Activated naive CD8-positive, alpha-beta T cell (primary cell): ENCODE measurements around the gene ZMYND8.
"Not testable (repeated sequence)": the region's sequence is repeated elsewhere in the genome, so short reads cannot be mapped to it uniquely, and the experiment has no call there.

Experiments
- H3K27ac Mint-ChIP-seq: one replicate; pipeline ENCODE4 v1.8.0; 2021; ENCODE audit warnings: mixed read lengths
- H3K27me3 Mint-ChIP-seq: one replicate; pipeline ENCODE4 v1.8.0; 2021; ENCODE audit warnings: mixed read lengths
- H3K36me3 Mint-ChIP-seq: one replicate; pipeline ENCODE4 v1.8.0; 2021; ENCODE audit warnings: mixed read lengths
- H3K4me1 Mint-ChIP-seq: one replicate; pipeline ENCODE4 v1.8.0; 2021; ENCODE audit warnings: low read depth, mixed read lengths
- H3K4me3 Mint-ChIP-seq: one replicate; pipeline ENCODE4 v1.8.0; 2021; ENCODE audit warnings: mild to moderate bottlenecking, mixed read lengths
- H3K9me3 Mint-ChIP-seq: one replicate; pipeline ENCODE4 v1.8.0; 2021; ENCODE audit warnings: low read depth, mixed read lengths

Gene ZMYND8

GRCh38 chr20:47244451-47244850 lies 112.0 kb downstream of the ZMYND8 start:
- Mint-ChIP-seq H3K4me1 (peaks cover 2% of the 10 kb centered on the region), H3K27me3 (no peaks in the 10 kb centered on the region), H3K27ac (no peak overlapping the region), H3K4me3 (no peak overlapping the region), H3K36me3 (peaks cover 11% of the 10 kb centered on the region), H3K9me3 (no peaks in the 10 kb centered on the region)

DNA sequence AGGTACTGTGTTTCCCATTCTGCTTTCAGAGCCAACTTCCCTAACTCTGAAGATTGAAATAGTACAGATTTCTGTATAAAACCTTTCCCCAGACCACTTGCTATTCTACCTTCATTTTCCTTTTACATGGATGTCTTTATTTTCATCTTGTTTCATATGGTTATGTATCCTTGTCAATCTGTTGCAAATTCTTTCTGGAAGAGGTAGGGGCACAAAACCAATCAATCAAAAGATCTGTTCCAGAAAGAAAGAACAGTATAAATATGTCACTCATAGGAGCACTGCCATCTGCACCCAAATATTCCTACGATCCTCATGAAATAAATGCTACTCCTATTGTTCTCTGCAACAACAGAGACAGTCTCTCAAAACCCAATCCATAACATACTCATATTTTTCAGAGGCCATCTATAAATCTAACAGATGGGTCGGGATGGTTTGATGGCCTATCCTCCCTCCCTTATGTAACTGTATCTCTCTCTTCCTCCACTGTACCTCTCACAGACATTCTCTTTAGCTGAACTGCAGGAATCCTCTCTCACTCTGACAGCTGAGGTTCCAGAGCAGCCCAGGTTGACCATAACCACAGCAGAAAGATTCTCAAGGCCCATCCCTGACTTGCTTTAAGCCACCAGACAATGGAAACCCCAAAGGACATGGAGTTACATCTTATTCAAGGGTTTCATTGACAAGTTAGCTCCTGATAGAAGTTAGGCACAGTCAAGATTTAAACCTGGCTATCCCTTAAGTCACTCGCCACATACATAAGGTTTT lies 112.8 kb downstream of the ZMYND8 start:
- peaks cover 9% of the 10 kb centered on the region for H3K36me3 Mint-ChIP-seq
- H3K27ac Mint-ChIP-seq: peak overlapping the region; percentile 62

GRCh38 chr20:47243003-47243402 lies 113.5 kb downstream of the ZMYND8 start:
- Mint-ChIP-seq H3K36me3 (peaks cover 5% of the 10 kb centered on the region), H3K27ac (peak overlapping the region; percentile 38), H3K4me3 (no peak overlapping the region), H3K27me3 (no peaks in the 10 kb centered on the region), H3K4me1 (no peaks in the 10 kb centered on the region), H3K9me3 (no peaks in the 10 kb centered on the region)

More for the DNA sequence above, 112.8 kb downstream of the ZMYND8 start:
- Mint-ChIP-seq H3K27me3 (no peaks in the 10 kb centered on the region), H3K4me3 (no peak overlapping the region), H3K4me1 (no peaks in the 10 kb centered on the region), H3K9me3 (no peaks in the 10 kb centered on the region)

GRCh38 chr20:47241345-47241781 lies 115.1 kb downstream of the ZMYND8 start:
- H3K4me3 Mint-ChIP-seq: no peak overlapping the region
- H3K27me3 Mint-ChIP-seq: no peaks in the 10 kb centered on the region
- no peaks in the 10 kb centered on the region for H3K4me1 Mint-ChIP-seq
- H3K27ac Mint-ChIP-seq: no peak overlapping the region
- no peaks in the 10 kb centered on the region for H3K9me3 Mint-ChIP-seq
- H3K36me3 Mint-ChIP-seq: peaks cover 5% of the 10 kb centered on the region

GRCh38 chr20:47240096-47240495 lies 116.4 kb downstream of the ZMYND8 start:
- not testable (repeated sequence) for H3K4me1 Mint-ChIP-seq, H3K9me3 Mint-ChIP-seq, H3K27me3 Mint-ChIP-seq, H3K36me3 Mint-ChIP-seq, H3K4me3 Mint-ChIP-seq, H3K27ac Mint-ChIP-seq

DNA sequence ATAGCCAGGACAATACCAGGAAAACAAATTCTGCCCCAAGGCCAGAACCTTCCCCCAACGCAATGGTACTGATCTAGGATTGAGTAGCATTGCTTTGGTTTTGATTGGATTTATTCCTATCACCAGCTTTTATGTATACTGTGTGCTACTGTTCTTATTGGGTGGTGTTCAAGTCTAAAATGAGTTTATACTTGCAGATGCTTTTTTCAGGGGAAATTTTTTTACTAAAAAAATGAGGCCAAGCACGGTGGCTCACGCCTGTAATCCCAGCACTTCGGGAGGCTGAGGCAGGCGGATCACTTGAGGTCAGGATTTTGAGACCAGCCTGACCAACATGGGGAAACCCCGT lies 116.8 kb downstream of the ZMYND8 start:
- no peaks in the 10 kb centered on the region for H3K9me3 Mint-ChIP-seq
- H3K27ac Mint-ChIP-seq: no peak overlapping the region
- H3K36me3 Mint-ChIP-seq: peaks cover 2% of the 10 kb centered on the region
- no peak overlapping the region for H3K4me3 Mint-ChIP-seq
- no peaks in the 10 kb centered on the region for H3K27me3 Mint-ChIP-seq
- no peaks in the 10 kb centered on the region for H3K4me1 Mint-ChIP-seq

DNA sequence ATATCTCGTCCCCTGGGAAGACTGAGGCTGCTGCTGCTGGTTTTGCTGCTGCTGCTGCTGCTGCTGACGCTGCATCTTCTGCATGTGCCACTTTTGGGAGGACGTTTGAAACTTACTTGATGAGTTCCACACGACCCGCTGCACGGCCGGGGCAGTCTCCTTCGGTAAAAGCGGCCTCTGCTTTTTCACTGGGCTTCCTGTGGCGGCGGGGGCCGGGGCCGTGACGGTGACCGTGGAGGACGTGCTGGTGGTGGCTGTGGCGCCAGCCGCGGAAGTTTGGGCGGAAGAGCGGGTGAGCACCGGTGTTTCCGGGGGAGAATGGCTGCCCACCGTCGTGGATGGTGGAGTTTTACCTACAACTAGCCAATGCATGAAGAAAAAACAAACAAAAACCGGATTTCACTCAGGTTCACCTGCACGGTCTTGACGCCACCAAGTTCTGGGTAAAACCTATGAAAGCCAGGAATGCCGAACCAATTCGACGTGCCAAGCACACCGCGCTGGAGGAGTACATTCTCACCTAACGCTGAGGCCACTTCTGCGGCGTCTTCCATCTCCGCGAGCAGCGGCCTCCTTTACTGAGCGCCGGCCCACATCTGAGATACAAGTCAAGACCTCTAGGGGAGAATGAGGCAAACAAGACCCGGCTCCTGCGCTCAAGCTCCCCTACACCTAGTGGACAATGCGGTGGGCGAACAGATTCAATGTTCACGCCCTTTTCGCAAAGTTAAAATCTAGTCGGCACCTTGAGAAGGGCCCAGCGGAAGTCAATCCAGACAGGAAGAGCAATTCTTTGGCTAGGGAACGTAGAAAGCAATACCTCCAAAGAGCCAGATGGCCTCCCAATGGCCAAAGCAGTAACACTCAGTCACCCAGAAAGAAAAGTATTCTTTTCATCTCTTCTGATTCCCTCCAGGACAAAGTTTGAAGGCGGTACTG lies 117.5 kb downstream of the ZMYND8 start:
- Mint-ChIP-seq H3K27me3 (no peaks in the 10 kb centered on the region), H3K4me1 (no peaks in the 10 kb centered on the region), H3K27ac (no peak overlapping the region), H3K36me3 (peaks cover 4% of the 10 kb centered on the region), H3K4me3 (no peak overlapping the region), H3K9me3 (no peaks in the 10 kb centered on the region)

DNA sequence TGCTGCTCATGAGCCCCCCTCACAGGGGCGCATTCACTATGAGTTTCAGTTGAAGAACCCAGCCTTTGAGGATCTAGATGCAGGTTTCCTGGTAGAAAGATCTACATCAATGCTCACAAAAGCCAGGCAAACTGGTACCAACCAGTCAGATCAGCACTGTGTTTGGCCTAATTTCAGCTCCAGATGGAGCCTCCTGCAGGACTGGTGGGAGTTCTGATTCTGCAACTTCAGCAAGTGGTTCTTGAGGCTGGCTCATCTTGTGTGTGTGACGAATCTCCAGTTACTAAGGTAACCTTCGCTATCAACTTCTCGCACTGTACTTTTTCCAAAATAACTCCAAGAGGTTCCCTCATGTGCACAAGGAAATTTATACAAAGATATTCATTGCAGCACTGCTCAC lies 118.8 kb downstream of the ZMYND8 start:
- H3K27ac Mint-ChIP-seq: no peak overlapping the region
- H3K4me3 Mint-ChIP-seq: no peak overlapping the region
- H3K36me3 Mint-ChIP-seq: peaks cover 4% of the 10 kb centered on the region
- no peaks in the 10 kb centered on the region for H3K27me3 Mint-ChIP-seq
- H3K9me3 Mint-ChIP-seq: no peaks in the 10 kb centered on the region
- no peaks in the 10 kb centered on the region for H3K4me1 Mint-ChIP-seq

GRCh38 chr20:47236639-47236900 lies 119.9 kb downstream of the ZMYND8 start:
- Mint-ChIP-seq H3K27ac (no peak overlapping the region), H3K27me3 (no peaks in the 10 kb centered on the region), H3K4me1 (no peaks in the 10 kb centered on the region), H3K36me3 (peaks cover 2% of the 10 kb centered on the region), H3K4me3 (no peak overlapping the region), H3K9me3 (no peaks in the 10 kb centered on the region)

GRCh38 chr20:47235853-47236638 lies 120.5 kb downstream of the ZMYND8 start:
- no peak overlapping the region for H3K4me3 Mint-ChIP-seq
- H3K9me3 Mint-ChIP-seq: no peaks in the 10 kb centered on the region
- H3K27ac Mint-ChIP-seq: no peak overlapping the region
- peaks cover 2% of the 10 kb centered on the region for H3K36me3 Mint-ChIP-seq
- no peaks in the 10 kb centered on the region for H3K4me1 Mint-ChIP-seq
- H3K27me3 Mint-ChIP-seq: no peaks in the 10 kb centered on the region

DNA sequence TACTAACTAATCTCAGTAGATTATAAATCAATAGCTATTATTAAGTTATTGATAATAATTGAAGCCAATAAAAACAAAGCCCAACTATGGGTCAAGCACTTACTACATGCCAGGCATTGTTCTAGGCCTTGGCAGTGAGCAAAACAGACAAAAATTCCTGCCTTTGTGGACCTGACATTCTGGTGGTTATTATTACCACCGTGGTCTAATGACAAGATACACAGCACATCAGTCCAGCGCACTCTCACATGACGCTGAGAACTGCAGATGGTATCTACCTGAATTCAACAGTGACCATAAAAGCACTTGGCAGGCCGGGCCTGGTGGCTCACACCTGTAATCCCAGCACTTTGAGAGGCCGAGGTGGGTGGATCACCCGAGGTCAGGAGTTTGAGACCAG lies 121.4 kb downstream of the ZMYND8 start:
- H3K36me3 Mint-ChIP-seq: peaks cover 2% of the 10 kb centered on the region
- no peak overlapping the region for H3K27ac Mint-ChIP-seq
- H3K9me3 Mint-ChIP-seq: no peaks in the 10 kb centered on the region
- H3K27me3 Mint-ChIP-seq: no peaks in the 10 kb centered on the region
- no peaks in the 10 kb centered on the region for H3K4me1 Mint-ChIP-seq
- no peak overlapping the region for H3K4me3 Mint-ChIP-seq

- Mint-ChIP-seq H3K4me1 (no peaks in the 10 kb centered on the region), H3K4me3 (no peak overlapping the region), H3K27ac (no peak overlapping the region), H3K36me3 (peaks cover 2% of the 10 kb centered on the region), H3K27me3 (no peaks in the 10 kb centered on the region), H3K9me3 (no peaks in the 10 kb centered on the region)
These were observed 122.9 kb downstream of the ZMYND8 start for GRCh38 chr20:47233333-47234188.

- Mint-ChIP-seq H3K27ac (no peak overlapping the region), H3K27me3 (no peaks in the 10 kb centered on the region), H3K36me3 (peaks cover 2% of the 10 kb centered on the region), H3K9me3 (no peaks in the 10 kb centered on the region), H3K4me1 (no peaks in the 10 kb centered on the region), H3K4me3 (no peak overlapping the region)
These were observed 124.0 kb downstream of the ZMYND8 start for GRCh38 chr20:47232518-47232917.

DNA sequence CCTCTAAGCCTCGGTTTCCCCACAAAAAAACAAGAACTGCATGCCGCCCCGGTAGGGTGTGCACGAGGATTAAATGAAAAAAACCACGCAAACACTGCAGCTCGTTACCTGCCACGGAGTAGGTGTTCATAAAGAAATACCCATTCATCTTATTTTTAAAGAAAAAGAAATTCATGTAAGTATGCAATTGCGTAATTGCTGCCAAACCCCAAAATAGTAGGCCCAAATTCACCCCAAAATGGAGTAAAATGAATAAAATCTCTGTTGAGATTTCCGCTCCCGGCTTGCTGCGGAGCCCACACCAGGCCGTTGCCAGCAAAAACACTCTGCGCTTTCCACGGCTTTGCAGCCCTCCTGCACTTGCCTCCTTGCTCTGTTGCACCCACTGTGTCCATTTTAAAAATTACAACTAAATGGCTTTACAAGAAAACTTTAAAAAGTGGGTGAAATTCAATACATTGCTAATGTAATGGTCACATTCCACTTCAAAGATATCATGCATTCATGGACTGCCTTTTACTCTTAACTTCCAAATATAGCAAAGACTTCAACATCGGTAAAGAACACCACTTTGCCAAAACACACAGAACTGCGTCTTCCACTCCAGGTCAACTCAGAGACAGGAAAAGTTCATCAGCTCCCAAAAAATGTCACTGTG lies 125.0 kb downstream of the ZMYND8 start:
- Mint-ChIP-seq H3K27ac (peak overlapping the region; percentile 16), H3K9me3 (no peaks in the 10 kb centered on the region), H3K4me1 (no peaks in the 10 kb centered on the region), H3K4me3 (no peak overlapping the region), H3K27me3 (no peaks in the 10 kb centered on the region), H3K36me3 (peaks cover 2% of the 10 kb centered on the region)
